Transverse colon (tissue), 3 donors: ENCODE data around the gene ALDH1A1.

Experiments used
- EP300 ChIP-seq: sonication (generic); formaldehyde crosslinking; IDR thresholded peaks from one replicate; pipeline ENCODE4 v1.6.1; 2017; ENCODE audit warnings: antibody characterized with exemption, low read depth
- TF ChIP-seq, protein P1 (sequence below), 5 experiments: fragments of 200-600 bp in 3 of 5; fragments of 450-650 bp in 2 of 5; sonication (generic) in 3 of 5; IDR thresholded peaks; 1 replicate in 2 of 5; 2 replicates in 3 of 5; pipeline ENCODE4 v1.5.1; 2016 to 2017; ENCODE audit warnings: antibody characterized with exemption in 5 of 5, inconsistent platforms in 3 of 5, mild to moderate bottlenecking in 2 of 5, moderate library complexity in 1 of 5

DNA sequence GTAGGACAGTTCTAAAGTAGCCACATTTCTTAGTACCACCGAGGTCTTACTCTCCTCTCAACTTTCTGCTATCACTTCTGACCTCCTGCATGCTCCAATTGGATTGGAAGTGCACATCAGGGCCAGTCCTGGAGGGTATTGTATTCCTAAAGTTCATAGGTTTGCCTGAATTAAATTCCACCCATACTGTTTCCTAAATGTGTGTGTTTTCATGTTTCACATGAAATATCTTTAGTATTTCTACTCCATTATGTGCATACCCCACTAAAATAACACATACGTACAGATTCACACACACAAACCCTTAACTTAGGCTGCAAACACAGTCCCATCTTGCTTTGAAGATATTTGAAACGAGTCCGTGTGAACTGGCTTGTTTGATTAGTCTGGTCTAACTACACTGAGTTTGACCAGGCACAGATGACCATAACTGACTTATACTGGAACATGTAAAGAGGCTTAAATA lies 24.8 kb downstream of the ALDH1A1 start:
- TF ChIP-seq, protein P1, sequence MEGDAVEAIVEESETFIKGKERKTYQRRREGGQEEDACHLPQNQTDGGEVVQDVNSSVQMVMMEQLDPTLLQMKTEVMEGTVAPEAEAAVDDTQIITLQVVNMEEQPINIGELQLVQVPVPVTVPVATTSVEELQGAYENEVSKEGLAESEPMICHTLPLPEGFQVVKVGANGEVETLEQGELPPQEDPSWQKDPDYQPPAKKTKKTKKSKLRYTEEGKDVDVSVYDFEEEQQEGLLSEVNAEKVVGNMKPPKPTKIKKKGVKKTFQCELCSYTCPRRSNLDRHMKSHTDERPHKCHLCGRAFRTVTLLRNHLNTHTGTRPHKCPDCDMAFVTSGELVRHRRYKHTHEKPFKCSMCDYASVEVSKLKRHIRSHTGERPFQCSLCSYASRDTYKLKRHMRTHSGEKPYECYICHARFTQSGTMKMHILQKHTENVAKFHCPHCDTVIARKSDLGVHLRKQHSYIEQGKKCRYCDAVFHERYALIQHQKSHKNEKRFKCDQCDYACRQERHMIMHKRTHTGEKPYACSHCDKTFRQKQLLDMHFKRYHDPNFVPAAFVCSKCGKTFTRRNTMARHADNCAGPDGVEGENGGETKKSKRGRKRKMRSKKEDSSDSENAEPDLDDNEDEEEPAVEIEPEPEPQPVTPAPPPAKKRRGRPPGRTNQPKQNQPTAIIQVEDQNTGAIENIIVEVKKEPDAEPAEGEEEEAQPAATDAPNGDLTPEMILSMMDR (IDR thresholded peaks at IDR 0.05): no peak
- TF ChIP-seq EP300: no peak
